ENCODE data around the gene AGMO.

Gene AGMO

GRCh38 chr7:15430911-15431310 lies 130.9 kb downstream of the AGMO start:
- Histone ChIP-seq H2BK120ac (ENCODE audit: low read depth, low read length) (no peak overlapping the region), H2BK15ac (ENCODE audit: low read depth, poor library complexity, severe bottlenecking) (no peak overlapping the region), H2AFZ (ENCODE audit: low read depth, low read length) (no peak overlapping the region), H3K9me3 (ENCODE audit: control insufficient read depth, low read length) (no peaks in the 10 kb centered on the region), H4K8ac (ENCODE audit: low read length) (no peak overlapping the region), H2BK5ac (ENCODE audit: low read depth, low read length, poor library complexity, severe bottlenecking) (no peak overlapping the region), H3K23ac (ENCODE audit: low read length in 2 of 2) (no peak overlapping the region), H3K4me1 (ENCODE audit: control insufficient read depth, insufficient read depth, low read depth, low read length) (no peaks in the 10 kb centered on the region), H2BK12ac (ENCODE audit: low read length in 2 of 2) (no peak overlapping the region), H3K4ac (ENCODE audit: low read depth in 1 of 2, low read length in 2 of 2) (no peak overlapping the region), H3K79me1 (replicated peaks; ENCODE audit: low read length, poor library complexity, severe bottlenecking) (no peaks in the 10 kb centered on the region), H3K18ac (ENCODE audit: low read depth in 1 of 2, low read length in 2 of 2) (no peak overlapping the region), H4K91ac (ENCODE audit: low read length) (no peak overlapping the region), H3K14ac (ENCODE audit: low read length in 2 of 2) (no peak overlapping the region), H3K4me2 (ENCODE audit: low read length, poor library complexity, severe bottlenecking) (no peak overlapping the region), H3K36me3 (ENCODE audit: control insufficient read depth in 1 of 2, insufficient read depth in 2 of 2, low read depth in 1 of 2, low read length in 2 of 2) (no peaks in the 10 kb centered on the region), H3K9ac (ENCODE audit: low read length) (no peak overlapping the region), H3K27me3 (ENCODE audit: control insufficient read depth in 1 of 2, insufficient read depth in 1 of 2, low read length in 2 of 2) (no peaks in the 10 kb centered on the region), H2AK5ac (ENCODE audit: low read length, severe bottlenecking) (no peak overlapping the region), H3K27ac (ENCODE audit: low read length, poor library complexity, severe bottlenecking) (no peak overlapping the region), H3K4me3 (ENCODE audit: insufficient read depth in 1 of 2, low read depth in 1 of 2, low read length in 2 of 2) (no peak overlapping the region)
- no CpG with 5 or more reads among the region's 1 CpG for WGBS
- DNase-seq, result no peak

GRCh38 chr7:15430191-15430590 lies 131.6 kb downstream of the AGMO start:
- H3K27ac ChIP-seq (ENCODE audit: low read length, poor library complexity, severe bottlenecking), result no peak overlapping the region
- H4K8ac ChIP-seq (ENCODE audit: low read length), result no peak overlapping the region
- no peak overlapping the region for H3K4ac ChIP-seq (ENCODE audit: low read depth in 1 of 2, low read length in 2 of 2)
- no peaks in the 10 kb centered on the region for H3K4me1 ChIP-seq (ENCODE audit: control insufficient read depth, insufficient read depth, low read depth, low read length)
- H2BK12ac ChIP-seq (ENCODE audit: low read length in 2 of 2), result no peak overlapping the region
- no peak for DNase-seq
- H3K18ac ChIP-seq (ENCODE audit: low read depth in 1 of 2, low read length in 2 of 2), result no peak overlapping the region
- H3K36me3 ChIP-seq (ENCODE audit: control insufficient read depth in 1 of 2, insufficient read depth in 2 of 2, low read depth in 1 of 2, low read length in 2 of 2), result no peaks in the 10 kb centered on the region
- H3K4me2 ChIP-seq (ENCODE audit: low read length, poor library complexity, severe bottlenecking), result no peak overlapping the region
- no peak overlapping the region for H2AFZ ChIP-seq (ENCODE audit: low read depth, low read length)
- H3K14ac ChIP-seq (ENCODE audit: low read length in 2 of 2), result no peak overlapping the region
- no peaks in the 10 kb centered on the region for H3K9me3 ChIP-seq (ENCODE audit: control insufficient read depth, low read length)
- no peak overlapping the region for H2BK120ac ChIP-seq (ENCODE audit: low read depth, low read length)
- no peaks in the 10 kb centered on the region for H3K27me3 ChIP-seq (ENCODE audit: control insufficient read depth in 1 of 2, insufficient read depth in 1 of 2, low read length in 2 of 2)
- no peak overlapping the region for H2BK5ac ChIP-seq (ENCODE audit: low read depth, low read length, poor library complexity, severe bottlenecking)
- no peak overlapping the region for H4K91ac ChIP-seq (ENCODE audit: low read length)
- no peak overlapping the region for H3K23ac ChIP-seq (ENCODE audit: low read length in 2 of 2)
- no peak overlapping the region for H3K4me3 ChIP-seq (ENCODE audit: insufficient read depth in 1 of 2, low read depth in 1 of 2, low read length in 2 of 2)
- no peak overlapping the region for H2AK5ac ChIP-seq (ENCODE audit: low read length, severe bottlenecking)
- H2BK15ac ChIP-seq (ENCODE audit: low read depth, poor library complexity, severe bottlenecking), result no peak overlapping the region
- H3K79me1 ChIP-seq (replicated peaks; ENCODE audit: low read length, poor library complexity, severe bottlenecking), result no peaks in the 10 kb centered on the region
- no CpG with 5 or more reads among the region's 2 CpGs for WGBS
- H3K9ac ChIP-seq (ENCODE audit: low read length), result no peak overlapping the region

GRCh38 chr7:15424468-15424867 lies 137.3 kb downstream of the AGMO start:
- Histone ChIP-seq H3K4me3 (ENCODE audit: insufficient read depth in 1 of 2, low read depth in 1 of 2, low read length in 2 of 2) (no peak overlapping the region), H4K91ac (ENCODE audit: low read length) (no peak overlapping the region)

GRCh38 chr7:15419596-15419995 lies 142.2 kb downstream of the AGMO start:
- Histone ChIP-seq H2AK5ac (ENCODE audit: low read length, severe bottlenecking) (no peak overlapping the region), H3K18ac (ENCODE audit: low read depth in 1 of 2, low read length in 2 of 2) (no peak overlapping the region), H4K8ac (ENCODE audit: low read length) (no peak overlapping the region), H3K4me1 (ENCODE audit: control insufficient read depth, insufficient read depth, low read depth, low read length) (no peaks in the 10 kb centered on the region), H3K79me1 (replicated peaks; ENCODE audit: low read length, poor library complexity, severe bottlenecking) (no peaks in the 10 kb centered on the region), H3K9me3 (ENCODE audit: control insufficient read depth, low read length) (no peaks in the 10 kb centered on the region), H3K14ac (ENCODE audit: low read length in 2 of 2) (no peak overlapping the region), H2BK5ac (ENCODE audit: low read depth, low read length, poor library complexity, severe bottlenecking) (no peak overlapping the region), H2BK120ac (ENCODE audit: low read depth, low read length) (no peak overlapping the region), H3K9ac (ENCODE audit: low read length) (peak overlapping the region; percentile 31), H3K23ac (ENCODE audit: low read length in 2 of 2) (no peak overlapping the region), H3K4me3 (ENCODE audit: insufficient read depth in 1 of 2, low read depth in 1 of 2, low read length in 2 of 2) (no peak overlapping the region), H3K27ac (ENCODE audit: low read length, poor library complexity, severe bottlenecking) (no peak overlapping the region), H3K4me2 (ENCODE audit: low read length, poor library complexity, severe bottlenecking) (no peak overlapping the region), H3K4ac (ENCODE audit: low read depth in 1 of 2, low read length in 2 of 2) (no peak overlapping the region), H2BK12ac (ENCODE audit: low read length in 2 of 2) (no peak overlapping the region), H3K27me3 (ENCODE audit: control insufficient read depth in 1 of 2, insufficient read depth in 1 of 2, low read length in 2 of 2) (no peaks in the 10 kb centered on the region), H2AFZ (ENCODE audit: low read depth, low read length) (no peak overlapping the region), H2BK15ac (ENCODE audit: low read depth, poor library complexity, severe bottlenecking) (no peak overlapping the region), H3K36me3 (ENCODE audit: control insufficient read depth in 1 of 2, insufficient read depth in 2 of 2, low read depth in 1 of 2, low read length in 2 of 2) (no peaks in the 10 kb centered on the region), H4K91ac (ENCODE audit: low read length) (no peak overlapping the region)
- whole genome bisulfite sequencing, result no CpG with 5 or more reads among the region's 2 CpGs
- no peak for DNase-seq

More at GRCh38 chr7:15424468-15424867, 137.3 kb downstream of the AGMO start:
- H3K4me1 ChIP-seq (ENCODE audit: control insufficient read depth, insufficient read depth, low read depth, low read length), result no peaks in the 10 kb centered on the region
- WGBS, result 17% methylated on average over 1 of the region's 2 CpGs
- no peak overlapping the region for H2BK15ac ChIP-seq (ENCODE audit: low read depth, poor library complexity, severe bottlenecking)
- no peak overlapping the region for H2BK12ac ChIP-seq (ENCODE audit: low read length in 2 of 2)
- H3K4me2 ChIP-seq (ENCODE audit: low read length, poor library complexity, severe bottlenecking), result no peak overlapping the region
- H3K4ac ChIP-seq (ENCODE audit: low read depth in 1 of 2, low read length in 2 of 2), result no peak overlapping the region
- no peak overlapping the region for H3K9ac ChIP-seq (ENCODE audit: low read length)
- H4K8ac ChIP-seq (ENCODE audit: low read length), result no peak overlapping the region
- H3K27me3 ChIP-seq (ENCODE audit: control insufficient read depth in 1 of 2, insufficient read depth in 1 of 2, low read length in 2 of 2), result no peaks in the 10 kb centered on the region
- no peak overlapping the region for H3K23ac ChIP-seq (ENCODE audit: low read length in 2 of 2)
- H2BK5ac ChIP-seq (ENCODE audit: low read depth, low read length, poor library complexity, severe bottlenecking), result no peak overlapping the region
- peak; percentile 59 for DNase-seq
- H3K14ac ChIP-seq (ENCODE audit: low read length in 2 of 2), result no peak overlapping the region
- H3K36me3 ChIP-seq (ENCODE audit: control insufficient read depth in 1 of 2, insufficient read depth in 2 of 2, low read depth in 1 of 2, low read length in 2 of 2), result no peaks in the 10 kb centered on the region
- no peak overlapping the region for H2AK5ac ChIP-seq (ENCODE audit: low read length, severe bottlenecking)
- H3K27ac ChIP-seq (ENCODE audit: low read length, poor library complexity, severe bottlenecking), result no peak overlapping the region
- no peaks in the 10 kb centered on the region for H3K9me3 ChIP-seq (ENCODE audit: control insufficient read depth, low read length)
- H2BK120ac ChIP-seq (ENCODE audit: low read depth, low read length), result no peak overlapping the region
- no peaks in the 10 kb centered on the region for H3K79me1 ChIP-seq (replicated peaks; ENCODE audit: low read length, poor library complexity, severe bottlenecking)
- no peak overlapping the region for H3K18ac ChIP-seq (ENCODE audit: low read depth in 1 of 2, low read length in 2 of 2)
- no peak overlapping the region for H2AFZ ChIP-seq (ENCODE audit: low read depth, low read length)

All from mesenchymal stem cell (in vitro differentiated cells and primary cell).